ENCODE results near the gene TNN. TPM values are rescaled to one million over a fixed set of nuclear protein-coding genes. Genes with fewer than 3 reads are reported as not detected.
"Not testable (repeated sequence)": the region's sequence is repeated elsewhere in the genome, so short reads cannot be mapped to it uniquely, and the experiment has no call there.

The TNN gene
- total and polyA plus RNA-seq, 9 donors: 3.3 to 9.2 (median 5.5) TPM

DNA sequence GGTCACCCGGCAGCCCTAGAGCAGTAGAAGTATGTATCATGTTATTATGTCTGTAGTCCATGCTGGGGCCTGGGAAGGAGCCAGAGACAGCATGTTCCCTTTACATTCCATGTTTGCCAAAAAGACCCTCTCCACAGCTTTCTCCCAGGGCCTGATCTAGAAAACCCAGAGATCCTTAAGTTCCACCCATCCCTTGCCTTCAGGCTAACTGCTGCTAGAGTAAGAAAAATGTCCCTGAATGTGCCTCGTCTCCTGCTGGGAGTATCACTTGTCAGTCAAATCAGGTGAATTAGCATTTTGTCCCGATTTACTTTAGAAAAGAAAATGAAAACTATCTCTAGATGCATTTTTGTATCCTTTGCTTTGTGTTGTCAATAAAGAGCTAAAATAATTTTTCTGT lies 31.2 kb upstream of the TNN start:
- no peaks in the 10 kb centered on the region for H3K36me3 ChIP-seq (ENCODE audit: control insufficient read depth, insufficient read depth, low read length)
- no CpG with 5 or more reads among the region's 3 CpGs for WGBS (ENCODE audit: insufficient coverage)
- no peak for DNase-seq
- no peak overlapping the region for H3K27ac ChIP-seq (ENCODE audit: low read length)
- H3K27me3 ChIP-seq (ENCODE audit: control insufficient read depth, insufficient read depth, low read length): no peaks in the 10 kb centered on the region
- no peak overlapping the region for H3K4me3 ChIP-seq (ENCODE audit: low read length)
- H3K9me3 ChIP-seq (replicated peaks; ENCODE audit: control insufficient read depth, low read depth, low read length): no peaks in the 10 kb centered on the region
- H3K4me1 ChIP-seq (ENCODE audit: control insufficient read depth, insufficient read depth, low read length): no peaks in the 10 kb centered on the region

DNA sequence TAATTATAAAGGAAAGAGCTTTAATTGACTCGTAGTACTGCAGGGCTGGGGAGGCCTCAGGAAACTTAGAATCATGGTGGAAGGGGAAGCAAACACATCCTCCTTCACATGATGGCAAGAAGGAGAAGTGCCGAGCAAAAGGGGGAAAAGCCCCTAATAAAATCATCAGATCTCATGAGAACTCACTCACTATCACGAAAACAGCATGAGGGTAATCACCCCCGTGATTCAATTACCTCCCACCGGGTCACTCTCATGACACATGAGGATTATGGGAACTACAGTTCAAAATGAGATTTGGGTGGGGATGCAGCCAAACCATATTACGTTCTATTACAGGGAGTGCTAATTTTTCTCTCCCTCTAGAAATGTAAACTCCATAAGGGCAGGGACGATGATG lies 30.2 kb upstream of the TNN start:
- H3K27me3 ChIP-seq (ENCODE audit: control insufficient read depth, insufficient read depth, low read length): no peaks in the 10 kb centered on the region
- WGBS (ENCODE audit: insufficient coverage): no CpG with 5 or more reads among the region's 7 CpGs
- no peak for DNase-seq

DNA sequence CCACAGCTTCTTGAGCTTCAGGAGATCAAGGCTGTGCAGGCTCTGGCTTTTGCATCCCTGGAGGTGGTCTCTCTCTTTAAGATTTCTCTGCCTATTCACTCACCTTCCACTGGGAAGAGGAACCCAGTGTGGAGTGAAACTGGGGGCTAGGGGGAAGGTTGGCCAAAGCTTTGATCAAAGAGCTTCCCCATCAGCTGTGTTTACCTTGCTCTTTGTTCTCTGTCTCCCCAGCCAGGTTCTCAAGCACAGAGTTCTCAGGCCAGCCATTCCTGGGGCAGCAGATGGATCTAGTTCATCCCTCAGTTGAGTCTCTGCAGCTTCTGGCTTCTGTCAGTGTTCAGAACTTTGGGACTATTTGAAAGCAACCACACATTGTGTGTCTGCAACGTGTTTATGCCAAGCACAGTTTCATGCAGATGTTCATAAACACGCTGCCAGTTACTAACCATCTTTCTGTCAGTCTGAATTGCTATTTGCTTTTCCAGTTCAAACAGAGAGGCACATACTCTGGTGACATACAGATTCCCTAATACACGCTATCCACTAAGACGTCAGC lies 27.2 kb upstream of the TNN start:
- Histone ChIP-seq H3K9me3 (replicated peaks; ENCODE audit: control insufficient read depth, low read depth, low read length) (no peaks in the 10 kb centered on the region), H3K4me3 (ENCODE audit: low read length) (no peak overlapping the region), H3K27ac (ENCODE audit: low read length) (no peak overlapping the region), H3K27me3 (ENCODE audit: control insufficient read depth, insufficient read depth, low read length) (no peaks in the 10 kb centered on the region), H3K4me1 (ENCODE audit: control insufficient read depth, insufficient read depth, low read length) (peaks cover 4% of the 10 kb centered on the region), H3K36me3 (ENCODE audit: control insufficient read depth, insufficient read depth, low read length) (no peaks in the 10 kb centered on the region)
- 81% methylated on average over 4 of the region's 4 CpGs for WGBS (ENCODE audit: insufficient coverage)
- no peak for DNase-seq

More for the DNA sequence above, 30.2 kb upstream of the TNN start:
- Histone ChIP-seq H3K4me3 (ENCODE audit: low read length) (no peak overlapping the region), H3K27ac (ENCODE audit: low read length) (no peak overlapping the region), H3K9me3 (replicated peaks; ENCODE audit: control insufficient read depth, low read depth, low read length) (no peaks in the 10 kb centered on the region), H3K4me1 (ENCODE audit: control insufficient read depth, insufficient read depth, low read length) (no peaks in the 10 kb centered on the region), H3K36me3 (ENCODE audit: control insufficient read depth, insufficient read depth, low read length) (no peaks in the 10 kb centered on the region)

DNA sequence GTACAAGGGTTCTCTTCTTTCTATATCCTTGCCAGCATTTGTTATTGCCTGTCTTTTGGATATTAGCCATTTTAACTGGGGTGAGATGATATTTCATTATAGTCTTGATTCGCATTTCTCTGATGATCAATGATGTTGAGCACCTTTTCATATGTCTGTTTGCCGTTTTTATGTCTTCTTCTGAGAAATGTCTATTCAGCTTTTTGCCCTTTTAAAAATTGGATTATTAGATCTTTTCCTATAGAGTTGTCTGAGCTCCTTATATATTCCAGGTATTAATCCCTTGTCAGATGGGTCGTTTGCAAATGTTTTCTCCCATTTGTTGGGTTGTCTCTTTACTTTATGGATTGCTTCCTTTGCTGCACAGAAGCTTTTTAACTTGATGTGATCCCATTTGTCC lies 25.0 kb upstream of the TNN start:
- no CpG with 5 or more reads among the region's 3 CpGs for WGBS (ENCODE audit: insufficient coverage)
- Histone ChIP-seq H3K4me1 (ENCODE audit: control insufficient read depth, insufficient read depth, low read length) (peaks cover 4% of the 10 kb centered on the region), H3K36me3 (ENCODE audit: control insufficient read depth, insufficient read depth, low read length) (no peaks in the 10 kb centered on the region), H3K27me3 (ENCODE audit: control insufficient read depth, insufficient read depth, low read length) (no peaks in the 10 kb centered on the region), H3K27ac (ENCODE audit: low read length) (no peak overlapping the region), H3K4me3 (ENCODE audit: low read length) (no peak overlapping the region), H3K9me3 (replicated peaks; ENCODE audit: control insufficient read depth, low read depth, low read length) (no peaks in the 10 kb centered on the region)
- no peak for DNase-seq

DNA sequence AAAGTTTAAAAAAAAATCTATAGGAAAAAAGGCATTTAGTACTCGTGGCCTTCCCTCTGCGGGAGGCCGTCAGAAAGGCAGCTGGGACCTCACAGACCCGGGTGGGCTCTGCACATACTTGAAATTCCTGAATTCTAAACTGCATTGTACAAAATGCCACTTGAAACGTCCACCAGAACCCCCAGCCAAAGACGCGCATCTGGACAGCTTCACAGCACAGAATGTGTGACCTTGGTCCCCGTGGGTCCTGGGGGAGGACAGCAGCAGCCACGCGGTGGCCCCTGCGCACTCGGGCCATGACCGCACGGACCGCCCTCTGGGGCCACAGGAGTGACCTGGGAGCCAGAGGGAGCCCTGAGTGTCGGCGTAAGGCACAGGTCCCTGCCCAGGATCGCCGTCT lies 23.8 kb upstream of the TNN start:
- no peak overlapping the region for H3K27ac ChIP-seq (ENCODE audit: low read length)
- H3K4me3 ChIP-seq (ENCODE audit: low read length): no peak overlapping the region
- no peaks in the 10 kb centered on the region for H3K36me3 ChIP-seq (ENCODE audit: control insufficient read depth, insufficient read depth, low read length)
- H3K4me1 ChIP-seq (ENCODE audit: control insufficient read depth, insufficient read depth, low read length): peaks cover 4% of the 10 kb centered on the region
- 52% methylated on average over 14 of the region's 19 CpGs for WGBS (ENCODE audit: insufficient coverage)
- no peak for DNase-seq
- no peaks in the 10 kb centered on the region for H3K27me3 ChIP-seq (ENCODE audit: control insufficient read depth, insufficient read depth, low read length)
- no peaks in the 10 kb centered on the region for H3K9me3 ChIP-seq (replicated peaks; ENCODE audit: control insufficient read depth, low read depth, low read length)

DNA sequence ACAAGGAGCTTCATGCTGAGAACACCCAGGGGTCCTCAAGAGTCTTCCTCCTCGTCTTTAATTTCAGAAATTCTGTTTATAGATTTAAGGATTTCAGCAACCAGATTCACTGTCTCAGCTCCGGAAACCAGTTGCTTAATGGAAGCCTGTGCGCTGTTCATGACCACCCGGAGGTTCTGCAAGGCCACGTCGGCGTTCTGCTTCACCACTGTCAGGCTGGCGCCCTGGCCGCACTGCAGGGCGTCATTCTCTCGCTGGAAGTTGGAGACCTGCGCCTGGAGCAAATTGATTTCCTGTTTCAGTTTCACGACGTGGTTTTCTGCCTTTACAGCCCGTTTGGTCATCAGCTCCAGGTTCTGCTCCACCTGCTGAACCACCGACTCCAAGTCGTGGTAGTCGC lies 23.0 kb upstream of the TNN start:
- not testable (repeated sequence) for H3K4me1 ChIP-seq (ENCODE audit: control insufficient read depth, insufficient read depth, low read length); H3K27me3 ChIP-seq (ENCODE audit: control insufficient read depth, insufficient read depth, low read length); H3K4me3 ChIP-seq (ENCODE audit: low read length); DNase-seq; H3K36me3 ChIP-seq (ENCODE audit: control insufficient read depth, insufficient read depth, low read length); H3K9me3 ChIP-seq (replicated peaks; ENCODE audit: control insufficient read depth, low read depth, low read length); H3K27ac ChIP-seq (ENCODE audit: low read length)
- WGBS (ENCODE audit: insufficient coverage): 89% methylated on average over 17 of the region's 18 CpGs

DNA sequence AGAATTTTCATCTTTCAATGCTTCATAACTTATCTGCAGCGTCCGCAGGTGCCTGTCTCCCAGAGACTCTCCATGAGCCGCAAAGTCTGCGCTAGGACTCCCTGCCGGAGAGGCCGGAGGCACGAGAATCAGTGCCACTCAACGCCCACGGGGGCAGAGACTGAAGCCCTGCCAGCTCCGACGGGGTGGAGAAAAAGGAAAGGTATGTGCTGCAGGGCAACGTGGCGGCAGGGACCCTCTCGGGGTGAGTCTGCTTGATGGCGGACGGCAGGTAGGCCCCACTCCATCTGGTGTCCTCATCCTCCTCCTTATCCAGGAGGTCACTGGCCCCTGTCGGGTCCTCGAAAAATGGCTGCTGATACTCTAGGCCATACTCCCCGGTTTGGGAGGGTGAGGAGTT lies 22.5 kb upstream of the TNN start:
- H3K36me3 ChIP-seq (ENCODE audit: control insufficient read depth, insufficient read depth, low read length): no peaks in the 10 kb centered on the region
- H3K27me3 ChIP-seq (ENCODE audit: control insufficient read depth, insufficient read depth, low read length): no peaks in the 10 kb centered on the region
- DNase-seq: no peak
- peaks cover 4% of the 10 kb centered on the region for H3K4me1 ChIP-seq (ENCODE audit: control insufficient read depth, insufficient read depth, low read length)
- WGBS (ENCODE audit: insufficient coverage): 97% methylated on average over 12 of the region's 19 CpGs
- H3K27ac ChIP-seq (ENCODE audit: low read length): no peak overlapping the region
- H3K4me3 ChIP-seq (ENCODE audit: low read length): no peak overlapping the region
- no peaks in the 10 kb centered on the region for H3K9me3 ChIP-seq (replicated peaks; ENCODE audit: control insufficient read depth, low read depth, low read length)

DNA sequence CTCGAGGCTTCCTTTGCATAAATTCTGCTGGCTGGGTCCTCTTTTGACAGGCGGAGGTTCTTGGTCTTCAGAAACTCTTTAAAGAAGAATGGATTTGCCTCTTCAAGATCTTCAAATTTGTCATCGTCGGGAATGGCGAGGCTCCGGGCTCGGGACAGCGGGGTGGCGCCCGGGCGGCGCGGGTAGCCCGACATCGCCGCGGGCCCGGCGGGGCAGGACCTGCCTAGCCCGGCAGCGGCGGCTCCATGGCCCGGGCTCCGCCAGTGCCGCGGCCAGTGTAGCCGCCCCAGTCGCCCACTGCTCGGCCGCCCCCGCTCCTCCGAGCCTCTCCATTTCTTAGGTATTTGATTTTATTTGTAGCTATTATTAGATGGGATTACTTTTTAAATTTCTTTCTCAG lies 22.1 kb upstream of the TNN start:
- no peaks in the 10 kb centered on the region for H3K27me3 ChIP-seq (ENCODE audit: control insufficient read depth, insufficient read depth, low read length)
- WGBS (ENCODE audit: insufficient coverage): 95% methylated on average over 14 of the region's 32 CpGs
- H3K27ac ChIP-seq (ENCODE audit: low read length): no peak overlapping the region
- no peaks in the 10 kb centered on the region for H3K36me3 ChIP-seq (ENCODE audit: control insufficient read depth, insufficient read depth, low read length)
- DNase-seq: no peak
- H3K9me3 ChIP-seq (replicated peaks; ENCODE audit: control insufficient read depth, low read depth, low read length): no peaks in the 10 kb centered on the region
- H3K4me1 ChIP-seq (ENCODE audit: control insufficient read depth, insufficient read depth, low read length): peaks cover 4% of the 10 kb centered on the region
- H3K4me3 ChIP-seq (ENCODE audit: low read length): no peak overlapping the region

DNA sequence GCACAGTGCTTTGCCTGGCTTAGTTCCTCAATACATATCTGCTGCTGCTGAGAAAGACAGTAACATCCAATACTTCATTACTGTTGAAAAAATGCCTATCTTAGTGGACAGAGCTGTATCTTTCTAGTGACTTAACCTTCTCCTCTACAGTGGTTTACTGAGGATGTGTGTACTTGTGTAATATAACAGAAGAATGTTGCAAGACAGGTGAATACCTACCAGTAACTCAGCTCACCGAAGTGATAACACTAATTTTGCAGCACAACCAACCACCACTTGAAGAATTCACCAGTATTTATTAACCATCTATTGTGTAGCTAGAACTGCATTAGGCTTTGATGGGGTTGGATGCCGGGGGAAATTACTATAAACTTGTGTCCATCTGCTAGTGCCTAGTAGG lies 16.6 kb upstream of the TNN start:
- H3K4me3 ChIP-seq (ENCODE audit: low read length): no peak overlapping the region
- no peak overlapping the region for H3K27ac ChIP-seq (ENCODE audit: low read length)
- no peaks in the 10 kb centered on the region for H3K27me3 ChIP-seq (ENCODE audit: control insufficient read depth, insufficient read depth, low read length)
- WGBS (ENCODE audit: insufficient coverage): no CpG with 5 or more reads among the region's 2 CpGs
- no peaks in the 10 kb centered on the region for H3K36me3 ChIP-seq (ENCODE audit: control insufficient read depth, insufficient read depth, low read length)
- no peak for DNase-seq
- H3K9me3 ChIP-seq (replicated peaks; ENCODE audit: control insufficient read depth, low read depth, low read length): no peaks in the 10 kb centered on the region
- H3K4me1 ChIP-seq (ENCODE audit: control insufficient read depth, insufficient read depth, low read length): no peaks in the 10 kb centered on the region

DNA sequence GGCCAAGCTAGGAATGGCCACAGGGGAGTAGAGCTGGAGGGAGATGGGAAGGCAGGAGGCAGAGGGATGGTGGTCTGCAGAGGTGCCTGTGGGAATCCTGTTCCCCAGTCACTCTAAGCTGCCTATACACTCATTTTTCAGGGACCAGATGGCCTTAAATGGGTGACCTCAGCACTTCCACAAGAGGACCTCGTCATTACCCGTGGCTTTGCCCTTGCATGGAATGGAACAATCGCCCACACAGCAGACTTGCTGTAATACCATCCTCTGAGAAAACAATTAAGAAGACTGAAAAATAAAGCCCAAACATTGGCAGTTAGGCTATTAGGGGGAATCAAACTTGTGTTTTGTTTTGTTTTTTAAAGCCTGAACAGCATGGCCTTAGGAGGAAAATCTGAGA lies 12.9 kb upstream of the TNN start:
- WGBS (ENCODE audit: insufficient coverage): 73% methylated on average over 2 of the region's 3 CpGs
- H3K27ac ChIP-seq (ENCODE audit: low read length): no peak overlapping the region
- no peaks in the 10 kb centered on the region for H3K27me3 ChIP-seq (ENCODE audit: control insufficient read depth, insufficient read depth, low read length)
- no peaks in the 10 kb centered on the region for H3K36me3 ChIP-seq (ENCODE audit: control insufficient read depth, insufficient read depth, low read length)
- no peak for DNase-seq
- no peak overlapping the region for H3K4me3 ChIP-seq (ENCODE audit: low read length)
- H3K4me1 ChIP-seq (ENCODE audit: control insufficient read depth, insufficient read depth, low read length): no peaks in the 10 kb centered on the region
- H3K9me3 ChIP-seq (replicated peaks; ENCODE audit: control insufficient read depth, low read depth, low read length): no peaks in the 10 kb centered on the region

DNA sequence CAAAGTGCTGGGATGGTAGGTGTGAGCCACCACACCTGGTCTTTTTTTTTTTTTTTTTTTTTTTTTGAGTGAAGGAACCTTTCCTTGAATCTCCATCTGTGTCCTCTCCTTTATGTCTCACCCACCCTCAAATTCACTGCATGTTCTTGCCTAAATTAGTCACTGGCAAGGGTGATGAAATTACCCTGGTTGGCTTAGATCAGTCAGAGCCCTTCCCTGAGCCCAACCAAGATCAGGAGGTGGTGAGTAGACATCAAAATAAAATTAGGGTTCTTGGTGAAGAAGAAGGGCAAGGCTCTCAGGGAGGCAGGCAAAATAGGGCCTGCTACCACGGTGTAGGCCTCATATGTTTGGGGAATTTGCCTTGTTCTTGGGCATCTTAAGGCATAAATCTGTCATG lies 5.3 kb upstream of the TNN start:
- no CpG with 5 or more reads among the region's 1 CpG for WGBS (ENCODE audit: insufficient coverage)
- no peak for DNase-seq
- Histone ChIP-seq H3K4me3 (ENCODE audit: low read length) (no peak overlapping the region), H3K4me1 (ENCODE audit: control insufficient read depth, insufficient read depth, low read length) (no peaks in the 10 kb centered on the region), H3K36me3 (ENCODE audit: control insufficient read depth, insufficient read depth, low read length) (no peaks in the 10 kb centered on the region), H3K27me3 (ENCODE audit: control insufficient read depth, insufficient read depth, low read length) (no peaks in the 10 kb centered on the region), H3K9me3 (replicated peaks; ENCODE audit: control insufficient read depth, low read depth, low read length) (no peaks in the 10 kb centered on the region), H3K27ac (ENCODE audit: low read length) (no peak overlapping the region)
